ENCODE measurements around the gene MAP2K2.
A peak's percentile ranks its signal among the peaks of the same experiment; 100 is the strongest.
"Not testable (repeated sequence)": the region's sequence is repeated elsewhere in the genome, so short reads cannot be mapped to it uniquely, and the experiment has no call there.

MAP2K2 gene

GRCh38 chr19:4130744-4131438 lies 7.0 kb upstream of the MAP2K2 start:
- no peak for DNase-seq (ENCODE audit: low read depth in 2 of 2)

- DNase-seq (ENCODE audit: low read depth in 2 of 2): not testable (repeated sequence)
Observed at GRCh38 chr19:4129050-4129449, 5.1 kb upstream of the MAP2K2 start.

GRCh38 chr19:4127322-4127721 lies 3.4 kb upstream of the MAP2K2 start:
- not testable (repeated sequence) for DNase-seq (ENCODE audit: low read depth in 2 of 2)

GRCh38 chr19:4124638-4125037 lies 716 bp upstream of the MAP2K2 start:
- DNase-seq (ENCODE audit: low read depth in 2 of 2): no peak

- no peak for DNase-seq (ENCODE audit: low read depth in 2 of 2)
Observed at GRCh38 chr19:4122480-4122879, 1.4 kb downstream of the MAP2K2 start.

GRCh38 chr19:4121815-4122214 lies 2.1 kb downstream of the MAP2K2 start:
- DNase-seq (ENCODE audit: low read depth in 2 of 2): no peak

- DNase-seq (ENCODE audit: low read depth in 2 of 2): no peak
Observed at GRCh38 chr19:4121273-4121612, 2.7 kb downstream of the MAP2K2 start.

GRCh38 chr19:4120559-4121272 lies 3.2 kb downstream of the MAP2K2 start:
- no peak for DNase-seq (ENCODE audit: low read depth in 2 of 2)

GRCh38 chr19:4119763-4120162 lies 4.2 kb downstream of the MAP2K2 start:
- no peak for DNase-seq (ENCODE audit: low read depth in 2 of 2)

GRCh38 chr19:4115818-4116385 lies 8.0 kb downstream of the MAP2K2 start:
- DNase-seq (ENCODE audit: low read depth in 2 of 2): no peak

- peak in 1 of 2 experiments; percentile 37 for DNase-seq (ENCODE audit: low read depth in 2 of 2)
Observed at GRCh38 chr19:4115050-4115817, 8.7 kb downstream of the MAP2K2 start.

GRCh38 chr19:4114181-4114580 lies 9.7 kb downstream of the MAP2K2 start:
- no peak for DNase-seq (ENCODE audit: low read depth in 2 of 2)

- DNase-seq (ENCODE audit: low read depth in 2 of 2): no peak
Observed at GRCh38 chr19:4113398-4114088, 10.4 kb downstream of the MAP2K2 start.

- DNase-seq (ENCODE audit: low read depth in 2 of 2): no peak
Observed at GRCh38 chr19:4112367-4112766, 11.6 kb downstream of the MAP2K2 start.

- DNase-seq (ENCODE audit: low read depth in 2 of 2): no peak
Observed at GRCh38 chr19:4109626-4109945, 14.3 kb downstream of the MAP2K2 start.

- peak in 1 of 2 experiments; percentile 34 for DNase-seq (ENCODE audit: low read depth in 2 of 2)
Observed at GRCh38 chr19:4108767-4109625, 14.9 kb downstream of the MAP2K2 start.

GRCh38 chr19:4103080-4103433 lies 20.9 kb downstream of the MAP2K2 start:
- no peak for DNase-seq (ENCODE audit: low read depth in 2 of 2)

GRCh38 chr19:4102339-4103079 lies 21.4 kb downstream of the MAP2K2 start:
- no peak for DNase-seq (ENCODE audit: low read depth in 2 of 2)

- DNase-seq (ENCODE audit: low read depth in 2 of 2): no peak
Observed at GRCh38 chr19:4101496-4101770, 22.5 kb downstream of the MAP2K2 start.

- no peak for DNase-seq (ENCODE audit: low read depth in 2 of 2)
Observed at GRCh38 chr19:4100647-4101495, 23.1 kb downstream of the MAP2K2 start.

Measured in stimulated activated CD4-positive, alpha-beta T cell treated with anti-CD3 and anti-CD28 coated beads, Interleukin-12 subunit alpha, Interleukin-12 subunit beta, amount 100 ng/mL, for 24 hours (primary cell).